Fibroblast of mammary gland (primary cell): ENCODE measurements around the gene YWHAG.

Experiments
- DNase-seq: peaks from one replicate; pipeline ENCODE4 v3.0.0-alpha.2; 2010; ENCODE audit warnings: low read depth
- H3K4me3 ChIP-seq: 2 replicates; pipeline ENCODE4 v1.5.1; 2011; ENCODE audit warnings: low read depth, mild to moderate bottlenecking, low read length, moderate library complexity; ENCODE audit not compliant: control insufficient read depth
- CTCF ChIP-seq: conservative IDR thresholded peaks from 2 replicates; pipeline ENCODE4 v1.5.1; 2011; ENCODE audit warnings: low read depth, low read length, inconsistent platforms; ENCODE audit not compliant: control insufficient read depth, insufficient read depth

The YWHAG gene

GRCh38 chr7:76303202-76304147, 55.3 kb downstream of the YWHAG start:
- no peak for TF ChIP-seq CTCF
- peak; percentile 92 for DNase-seq
- peak overlapping the region; percentile 87 for H3K4me3 ChIP-seq

GRCh38 chr7:76302347-76303201, 56.2 kb downstream of the YWHAG start, which contains the start of gene HSPB1:
Gene HSPB1, plus strand, starts transcription at chr7:76302673. Its CDS starts 40 bp downstream, at chr7:76302713.
- TF ChIP-seq CTCF: no peak
- DNase-seq: peak; percentile 85
- peak within 1 kb of the TSS; percentile 87 for H3K4me3 ChIP-seq

GRCh38 chr7:76301000-76301399, 57.8 kb downstream of the YWHAG start:
- no peak for TF ChIP-seq CTCF
- DNase-seq: no peak
- no peak overlapping the region for H3K4me3 ChIP-seq

GRCh38 chr7:76300166-76300731, 58.5 kb downstream of the YWHAG start:
- no peak overlapping the region for H3K4me3 ChIP-seq
- TF ChIP-seq CTCF: no peak
- DNase-seq: peak; percentile 89

- peak; percentile 93 for DNase-seq
- no peak for TF ChIP-seq CTCF
- no peak overlapping the region for H3K4me3 ChIP-seq
Observed at GRCh38 chr7:76296743-76297740, 61.7 kb downstream of the YWHAG start.
